Measurements from ENCODE around the gene MCM5.

MCM5 gene

DNA sequence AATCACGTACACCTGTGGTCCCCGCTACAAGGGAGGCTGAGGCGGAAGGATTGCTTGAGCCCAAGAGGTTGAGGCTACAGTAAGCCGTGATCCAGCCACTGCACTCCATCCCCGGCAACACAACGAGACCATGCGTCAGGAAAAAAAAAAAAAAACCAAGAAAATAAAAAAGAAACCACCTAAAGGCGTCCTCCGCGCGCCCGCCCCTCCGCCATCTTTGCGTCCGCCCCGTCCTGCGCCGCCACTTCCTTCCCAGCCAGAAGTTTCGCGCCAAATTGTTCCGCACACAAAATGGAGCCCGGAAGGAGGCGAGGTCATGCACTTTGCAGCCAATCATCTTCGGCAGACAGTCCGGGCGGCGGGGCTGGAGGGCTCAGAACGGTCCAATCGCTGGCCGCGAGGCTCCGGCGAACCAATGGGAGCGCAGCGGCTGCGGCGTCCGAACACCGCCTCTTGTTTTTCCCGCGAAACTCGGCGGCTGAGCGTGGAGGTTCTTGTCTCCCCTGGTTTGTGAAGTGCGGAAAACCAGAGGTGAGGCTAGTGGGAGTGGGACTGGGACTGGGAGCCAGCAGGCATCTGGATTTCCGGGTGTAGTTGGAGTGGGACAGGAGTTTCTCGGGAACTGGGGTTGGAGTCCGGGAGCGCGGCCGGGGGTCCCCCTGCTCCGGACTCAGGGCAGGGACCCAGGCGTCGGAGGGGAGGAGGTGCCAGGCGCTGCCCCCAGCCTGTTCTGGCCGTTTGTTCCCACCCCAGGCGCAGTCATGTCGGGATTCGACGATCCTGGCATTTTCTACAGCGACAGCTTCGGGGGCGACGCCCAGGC lies at the start of gene MCM5:
Gene MCM5 (plus strand): TSS at position 463 of the 823 bp plus-strand sequence. CDS start 299 bp downstream, at position 762.
- peak; percentile 100 for DNase-seq (ENCODE audit: low spot score)

DNA sequence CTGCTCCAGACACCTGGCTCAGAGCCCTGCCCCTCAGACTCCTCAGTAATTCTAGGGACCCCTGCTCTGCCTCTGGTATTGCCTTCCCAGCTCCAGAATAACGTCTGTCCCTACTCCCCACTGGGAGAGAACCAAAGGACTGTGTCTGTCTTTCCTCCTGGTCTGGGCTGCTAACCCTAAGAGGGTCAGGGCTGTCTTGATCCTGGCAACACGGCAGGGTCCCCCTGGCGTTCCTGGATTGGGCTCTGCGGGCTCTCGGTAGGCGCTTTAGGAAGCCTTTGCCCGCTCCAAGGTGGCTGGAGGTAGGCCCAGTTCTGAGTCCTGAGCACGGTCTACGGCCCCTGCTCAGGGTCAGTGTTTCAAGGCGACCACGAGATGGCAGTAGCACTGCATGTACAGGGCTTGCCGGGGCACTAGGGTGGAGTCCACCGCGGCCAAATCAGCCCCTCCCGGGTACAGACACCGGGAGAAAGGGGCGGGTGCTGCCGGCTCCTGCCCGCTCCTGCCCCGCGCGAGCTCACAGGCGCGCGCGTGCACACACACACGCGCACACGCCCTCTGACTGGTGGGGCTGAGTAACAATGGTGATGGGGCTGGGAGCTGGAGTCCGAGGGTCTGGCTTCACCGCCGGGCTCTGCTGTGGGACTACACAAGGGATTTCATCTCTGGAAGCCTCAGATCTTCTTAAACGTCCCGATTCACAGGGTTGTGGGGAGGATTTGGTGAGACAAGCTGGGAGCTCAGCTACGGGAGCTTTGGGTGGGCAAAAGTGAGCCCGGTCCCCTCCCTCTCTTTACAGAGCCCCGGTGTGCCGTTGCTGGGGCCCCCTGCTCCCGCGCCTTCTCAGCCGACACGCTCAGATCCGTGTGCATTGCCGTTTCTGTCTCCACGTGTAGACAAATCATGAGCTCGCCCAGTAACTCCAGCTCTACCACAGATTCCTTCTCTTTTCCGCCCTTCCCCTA lies 49.1 kb upstream of the MCM5 start:
- peak; percentile 97 for DNase-seq (ENCODE audit: low spot score)

DNA sequence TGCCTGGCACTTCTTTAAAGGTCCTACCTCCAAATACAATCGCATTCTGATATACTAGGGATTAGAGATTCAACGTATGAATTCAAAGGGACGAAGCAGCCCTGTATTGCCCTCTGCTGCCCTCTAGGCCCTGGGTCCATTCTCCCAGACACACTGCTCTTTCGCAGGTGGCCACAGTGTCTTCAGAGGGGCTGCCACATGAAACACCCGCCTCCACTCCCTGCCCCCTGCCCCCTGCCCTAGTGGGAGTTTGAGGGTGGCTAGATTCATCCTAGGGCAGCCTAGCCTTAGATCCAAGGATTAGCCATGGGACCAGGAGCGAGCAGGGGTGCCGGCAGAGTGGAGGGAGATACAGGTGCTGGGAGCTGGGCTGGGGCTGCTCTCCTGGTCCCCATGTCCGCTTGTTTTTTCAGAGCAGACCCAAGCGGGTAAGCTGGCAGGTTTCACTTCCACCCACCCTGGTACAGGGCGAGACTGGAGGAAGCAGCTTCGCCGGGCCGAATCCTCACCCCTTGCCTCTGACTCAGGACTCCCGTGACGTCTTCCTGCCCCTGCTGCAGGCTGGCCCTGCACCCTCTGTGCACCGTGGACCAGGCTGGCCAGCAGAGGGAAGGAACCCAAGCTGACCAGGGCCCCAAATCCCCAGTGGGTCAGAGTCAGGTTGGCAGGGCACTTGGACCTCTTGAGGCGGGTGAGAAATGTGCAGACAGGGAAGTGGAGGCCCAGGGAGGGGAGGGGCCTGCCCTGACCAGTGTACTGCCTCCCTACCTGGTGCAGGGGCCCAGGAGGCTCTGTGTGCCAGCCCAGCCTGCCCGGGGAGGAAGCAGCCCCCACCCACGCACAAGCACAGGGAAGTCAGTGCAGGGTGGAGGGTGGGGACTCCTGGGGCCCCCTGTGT lies 47.5 kb upstream of the MCM5 start:
- DNase-seq (ENCODE audit: low spot score), result no peak

DNA sequence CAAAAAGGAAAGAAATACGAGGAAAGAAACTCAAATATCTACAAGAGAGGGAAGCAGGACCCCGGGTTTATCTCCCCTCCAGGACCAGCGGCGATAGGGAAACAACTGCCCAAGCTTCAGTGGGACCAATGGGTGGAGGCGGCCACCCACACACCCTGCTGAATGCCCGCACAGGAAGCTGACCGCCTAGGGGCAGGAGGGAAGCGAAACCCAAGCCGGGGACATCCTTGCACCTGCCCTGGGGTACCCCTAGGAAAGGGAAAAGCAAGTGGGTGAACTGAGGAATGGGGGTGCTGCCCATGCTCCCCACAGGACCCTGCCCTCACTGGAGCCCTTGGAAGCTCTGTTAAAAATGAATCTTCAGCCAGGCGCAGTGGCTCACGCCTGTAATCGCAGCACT lies 46.6 kb upstream of the MCM5 start:
- no peak for DNase-seq (ENCODE audit: low spot score)

DNA sequence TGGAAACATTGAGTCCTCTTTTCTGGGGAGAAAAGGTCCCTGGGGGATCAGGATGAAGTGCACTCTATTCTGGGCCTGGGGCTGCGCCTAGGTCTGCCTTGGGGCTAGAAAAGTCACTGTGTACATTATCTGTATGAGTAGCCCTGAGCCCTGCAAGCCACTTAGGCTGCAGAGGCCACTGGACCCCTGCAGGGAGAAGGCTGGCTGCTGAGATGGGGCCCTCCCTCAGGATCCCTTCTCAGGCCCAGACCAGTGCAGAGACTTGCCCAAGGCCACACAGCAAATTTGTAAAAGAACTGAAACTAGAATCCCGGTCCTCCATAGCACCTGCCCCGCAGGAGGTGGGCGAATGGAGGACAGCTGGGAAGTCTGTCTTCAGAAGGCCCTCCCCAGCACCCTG lies 45.9 kb upstream of the MCM5 start:
- no peak for DNase-seq (ENCODE audit: low spot score)

DNA sequence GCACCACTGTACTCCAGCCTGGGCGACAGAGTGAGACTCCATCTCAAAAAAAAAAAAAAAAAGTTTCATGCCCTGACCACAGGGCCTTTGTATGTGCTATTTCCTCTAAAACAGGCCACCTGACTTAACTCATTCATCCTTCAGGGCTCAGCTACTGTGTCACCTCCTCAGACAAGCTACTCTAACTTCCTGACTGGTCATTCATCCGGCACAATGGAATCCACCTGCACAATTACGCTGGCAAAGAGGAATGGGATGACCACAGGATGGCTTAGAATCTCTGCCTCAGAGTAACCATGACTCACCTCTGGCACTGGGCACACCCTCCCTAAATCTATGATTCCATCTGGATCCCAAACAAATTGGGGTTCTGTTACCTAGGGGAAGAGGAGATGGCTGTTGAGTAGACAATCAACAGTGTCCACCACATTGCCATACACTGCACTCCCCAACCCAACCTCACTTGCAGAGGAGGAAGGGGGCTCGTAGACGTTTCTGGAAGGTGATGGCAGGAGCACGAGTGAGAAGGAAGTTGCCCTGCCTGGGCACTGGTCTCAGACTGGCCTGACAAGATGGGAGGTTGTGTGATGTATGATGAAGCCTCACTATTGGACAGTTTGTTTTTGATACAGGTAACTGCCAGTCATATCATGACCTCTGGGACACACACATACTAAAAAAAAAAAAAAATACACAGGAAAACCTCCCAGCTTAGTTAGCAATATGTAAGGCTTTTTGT lies 41.9 kb upstream of the MCM5 start:
- no peak for DNase-seq (ENCODE audit: low spot score)

DNA sequence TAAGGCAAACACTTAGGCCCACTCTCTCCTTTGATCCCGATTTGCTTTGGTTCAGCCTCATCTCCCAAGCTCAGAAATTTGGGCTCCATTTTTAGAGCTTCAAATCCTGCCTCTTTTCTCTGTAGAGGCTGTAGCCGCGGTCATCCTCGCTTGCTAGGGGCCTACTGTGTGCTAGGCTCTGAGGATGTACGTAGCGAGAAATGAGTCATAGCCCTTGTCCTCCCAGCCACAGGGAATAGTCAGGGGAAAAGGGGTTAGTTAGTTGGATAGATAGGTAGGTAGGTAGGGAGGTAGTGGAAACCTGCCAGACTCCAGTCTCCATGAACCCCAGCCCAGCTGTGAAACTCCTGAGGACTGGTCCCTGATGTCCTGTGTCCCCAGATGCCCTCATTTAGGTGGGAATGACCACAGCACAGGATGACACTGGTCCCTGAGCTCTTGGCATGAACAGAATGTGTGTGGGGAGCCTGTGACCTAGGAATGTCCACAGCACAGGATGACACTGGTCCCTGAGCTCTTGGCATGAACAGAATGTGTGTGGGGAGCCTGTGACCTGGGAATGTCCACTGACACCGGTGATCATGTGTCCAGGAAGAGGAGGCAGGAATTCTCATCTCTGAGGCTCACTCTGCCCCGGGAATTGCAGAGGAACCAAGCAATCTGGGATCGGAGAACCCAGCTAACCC lies 40.4 kb upstream of the MCM5 start:
- DNase-seq (ENCODE audit: low spot score), result no peak

DNA sequence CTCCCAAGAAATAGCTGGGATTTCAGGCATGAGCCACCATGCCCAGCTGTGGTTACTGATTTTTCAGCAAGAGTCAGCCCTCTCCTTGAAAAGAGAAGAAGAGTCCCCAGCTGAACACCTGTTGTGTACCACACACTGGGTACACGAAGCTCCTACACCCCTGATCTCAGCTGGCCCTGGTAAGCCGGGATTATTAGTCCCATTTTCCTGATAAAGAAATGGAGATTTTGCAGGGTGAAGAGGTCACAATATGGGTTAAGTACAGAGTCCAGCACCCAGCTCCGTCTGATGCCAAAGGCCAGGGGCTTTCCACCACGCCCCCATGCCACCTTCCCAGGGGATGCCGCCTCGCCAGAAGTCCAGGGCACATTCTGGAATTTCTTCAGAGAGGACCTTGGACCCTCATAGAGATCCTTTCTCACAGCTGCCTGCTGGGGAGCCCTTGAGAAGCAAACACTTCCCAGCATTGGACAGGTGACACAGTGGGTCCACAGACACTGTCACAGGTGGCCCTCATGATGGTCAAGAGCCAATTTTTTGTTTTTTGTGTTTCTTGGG lies 38.9 kb upstream of the MCM5 start:
- no peak for DNase-seq (ENCODE audit: low spot score)

DNA sequence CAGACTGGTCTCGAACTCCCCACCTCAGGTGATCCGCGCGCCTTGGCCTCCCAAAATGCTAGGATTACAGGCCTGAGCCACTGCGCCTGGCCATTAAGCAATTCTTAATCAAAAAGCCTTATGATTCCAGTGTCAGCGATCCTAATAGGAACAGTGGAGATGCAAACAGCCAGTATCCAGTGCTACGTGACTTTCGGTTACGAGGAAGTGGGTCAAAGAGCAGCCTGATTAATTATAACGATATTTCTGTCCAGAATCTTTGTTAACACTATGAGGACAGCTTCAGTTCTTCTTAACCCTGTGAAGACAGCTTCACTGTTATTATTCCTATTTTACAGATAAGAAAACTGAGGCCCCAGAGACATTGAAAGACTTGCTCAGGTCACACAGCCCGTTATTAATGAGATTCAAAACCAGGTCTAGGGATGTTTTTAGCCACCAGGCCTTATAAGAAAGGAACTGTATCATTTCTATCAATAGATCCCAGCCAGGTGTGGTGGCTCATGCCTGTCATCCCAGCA lies 36.3 kb upstream of the MCM5 start:
- no peak for DNase-seq (ENCODE audit: low spot score)

DNA sequence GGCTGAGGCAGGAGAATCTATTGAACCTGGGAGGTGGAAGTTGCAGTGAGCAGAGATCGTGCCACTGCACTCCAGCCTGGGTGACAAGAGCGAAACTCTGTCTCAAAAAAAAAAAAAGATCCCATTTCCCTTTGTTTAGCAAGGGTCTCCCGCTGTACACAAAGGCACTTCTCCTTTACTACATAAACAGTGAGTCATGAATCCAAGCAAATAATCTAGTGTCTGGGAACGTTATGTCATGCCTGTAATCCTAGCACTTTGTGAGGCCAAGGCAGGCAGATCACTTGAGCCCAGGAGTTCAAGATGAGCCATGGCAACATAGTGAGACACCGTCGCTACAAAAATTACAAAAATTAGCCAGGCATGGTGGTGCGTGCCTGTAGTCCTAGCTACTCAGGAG lies 35.7 kb upstream of the MCM5 start:
- DNase-seq (ENCODE audit: low spot score), result peak; percentile 48

DNA sequence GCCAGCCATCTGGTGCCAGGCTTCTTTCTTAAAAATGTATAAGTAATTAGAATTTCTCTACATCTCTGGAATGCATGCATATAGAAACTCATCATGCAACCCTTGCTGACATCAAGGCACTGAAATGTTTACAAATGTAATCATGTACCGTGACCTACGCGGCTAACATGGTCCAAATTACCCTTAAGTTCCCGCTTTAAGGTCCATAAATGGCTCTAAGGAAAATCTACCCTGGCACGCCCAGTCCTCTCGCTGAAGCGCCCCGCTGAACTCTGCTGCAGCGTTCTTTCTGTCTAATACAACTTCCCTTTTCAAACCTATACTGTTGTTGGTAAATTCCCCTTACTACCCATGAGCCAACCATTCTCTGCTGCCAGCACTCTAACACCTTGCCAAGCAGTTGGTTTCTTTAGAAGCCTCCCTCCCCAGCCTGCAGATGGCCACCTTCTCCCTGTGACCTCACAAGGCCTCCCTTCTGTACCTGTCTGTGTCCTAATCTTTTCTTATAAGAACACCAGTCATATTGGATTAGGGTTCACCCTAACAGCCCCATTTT lies 32.5 kb upstream of the MCM5 start:
- DNase-seq (ENCODE audit: low spot score), result no peak

DNA sequence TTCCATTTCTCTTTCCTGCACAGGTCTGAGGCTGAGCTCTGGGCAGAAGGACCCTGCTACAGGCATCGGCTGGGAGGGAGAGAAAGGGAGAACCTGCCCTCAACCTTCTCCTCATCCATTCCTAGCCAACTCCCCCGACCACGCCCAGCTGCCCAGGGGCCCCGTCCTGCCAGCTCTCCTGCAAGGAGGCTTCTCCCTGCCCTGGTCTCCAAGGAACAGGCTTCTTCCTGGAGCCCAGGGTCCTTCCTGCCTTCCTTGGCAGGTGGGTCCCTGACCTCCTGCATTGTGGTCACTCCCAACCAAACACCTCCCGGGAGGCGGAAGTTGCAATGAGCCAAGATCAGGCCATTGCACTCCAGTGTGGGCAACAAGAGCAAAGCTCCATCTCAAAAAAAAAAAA lies 31.6 kb upstream of the MCM5 start:
- no peak for DNase-seq (ENCODE audit: low spot score)

DNA sequence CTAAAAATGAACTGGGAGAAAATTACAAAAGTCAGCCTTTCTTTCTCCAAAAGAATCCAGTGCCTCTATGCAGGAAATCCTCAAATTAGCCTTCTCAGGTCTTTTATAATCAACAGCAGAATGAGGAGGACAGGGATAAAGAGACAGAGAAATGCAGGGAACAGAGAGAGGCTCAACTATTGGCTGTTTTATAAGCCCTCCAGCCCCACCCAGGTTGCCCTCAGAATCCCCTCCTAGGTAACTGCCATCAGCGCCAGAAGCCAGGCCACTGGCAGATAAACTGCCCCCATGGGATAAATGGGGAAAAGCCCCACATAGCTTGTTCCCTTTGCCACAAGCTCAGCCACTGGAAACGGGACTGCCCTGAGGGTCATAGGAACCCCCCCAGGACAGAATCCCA lies 29.9 kb upstream of the MCM5 start:
- no peak for DNase-seq (ENCODE audit: low spot score)

DNA sequence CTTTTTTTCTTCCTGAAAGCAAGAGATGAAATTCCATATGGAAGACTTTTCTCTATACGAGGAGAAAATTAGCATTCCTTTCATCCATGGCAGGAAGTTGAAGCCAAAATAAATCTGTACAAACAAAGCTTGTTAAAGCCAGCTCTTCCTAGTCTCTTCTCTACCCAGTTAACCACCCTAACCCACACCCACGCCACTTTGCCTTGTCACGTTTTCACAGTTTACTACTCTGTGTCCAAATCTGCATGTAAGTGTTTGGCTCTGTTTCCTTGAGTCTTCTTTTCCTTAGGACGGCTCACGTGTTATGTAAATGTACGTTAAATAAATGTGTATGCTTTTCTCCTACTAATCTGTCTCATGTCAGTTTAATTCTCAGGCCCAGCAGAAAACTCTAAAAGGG lies 26.2 kb upstream of the MCM5 start:
- no peak for DNase-seq (ENCODE audit: low spot score)

DNA sequence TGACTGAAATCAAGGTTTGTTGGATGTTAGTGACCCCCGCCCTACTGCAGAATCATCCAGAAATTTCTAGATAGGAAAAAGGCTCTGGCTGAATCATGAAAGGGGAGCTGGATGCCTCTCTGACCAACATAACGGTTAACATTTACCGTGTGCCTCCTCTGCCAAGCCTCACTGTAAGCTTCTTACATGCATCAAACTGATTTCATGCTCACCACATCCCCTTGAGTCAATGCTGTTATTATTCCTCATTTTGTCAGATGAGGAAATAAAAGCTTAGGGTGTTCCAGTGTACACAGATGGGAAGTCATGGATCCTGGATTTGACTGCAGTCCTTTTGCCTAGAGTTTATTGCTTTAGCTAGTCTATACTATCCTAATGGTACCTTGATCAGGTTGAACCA lies 24.9 kb upstream of the MCM5 start:
- no peak for DNase-seq (ENCODE audit: low spot score)

DNA sequence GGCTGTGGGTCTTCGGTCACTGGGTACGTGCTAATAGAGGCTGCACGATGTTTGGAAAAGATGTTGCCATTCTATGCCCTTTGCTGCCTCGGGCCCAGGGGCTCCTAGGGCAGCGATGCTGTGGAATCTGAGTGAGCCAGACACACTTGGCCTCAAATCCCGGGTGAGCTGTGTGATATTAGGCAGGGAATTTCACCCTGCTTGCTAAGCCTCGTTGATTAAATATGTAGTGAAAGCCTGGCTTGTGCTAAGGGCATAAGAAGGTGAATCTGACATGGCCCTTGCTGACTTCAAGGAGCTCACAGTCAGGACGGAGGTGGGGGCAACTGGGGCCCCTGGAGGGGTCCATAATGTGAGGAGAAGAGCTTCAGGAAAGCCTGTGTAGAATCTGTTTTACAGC lies 24.4 kb upstream of the MCM5 start:
- no peak for DNase-seq (ENCODE audit: low spot score)

DNA sequence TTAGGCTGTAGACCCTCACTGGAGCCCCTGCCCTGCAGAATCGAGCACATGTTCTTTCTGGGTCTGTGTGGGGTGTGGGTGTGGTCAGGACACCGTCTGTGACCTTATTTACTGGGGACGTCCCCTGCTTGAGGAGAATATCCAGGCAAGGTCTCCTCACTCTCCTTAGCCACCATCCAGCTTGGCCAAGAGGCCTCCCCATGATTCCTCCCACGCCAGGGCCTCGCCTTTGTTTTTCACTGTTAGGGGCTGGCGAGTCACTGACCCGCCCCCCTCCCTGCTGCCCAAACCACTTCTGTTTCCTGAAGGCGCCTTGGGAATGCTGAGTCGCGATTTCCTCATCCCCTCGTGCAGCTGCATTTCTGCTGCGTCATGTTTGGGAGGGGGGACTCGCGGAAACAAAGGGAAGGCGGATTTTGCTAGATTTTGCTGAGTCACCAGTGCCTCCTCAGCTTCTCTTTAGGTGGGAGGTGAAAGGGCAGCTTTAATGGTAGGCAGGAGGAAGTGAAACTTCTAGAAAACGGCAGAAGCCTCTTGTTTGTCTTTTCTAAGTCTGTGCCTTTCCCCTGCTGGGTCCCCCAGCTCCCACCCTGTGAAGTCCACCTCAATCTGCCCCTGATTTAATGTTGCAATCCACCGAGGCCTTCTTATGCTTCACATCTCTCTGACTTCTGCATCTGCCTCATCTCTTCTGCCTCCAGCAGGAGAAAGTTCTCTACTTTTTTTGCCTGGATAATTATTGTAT lies 23.0 kb upstream of the MCM5 start:
- DNase-seq (ENCODE audit: low spot score), result peak; percentile 95

DNA sequence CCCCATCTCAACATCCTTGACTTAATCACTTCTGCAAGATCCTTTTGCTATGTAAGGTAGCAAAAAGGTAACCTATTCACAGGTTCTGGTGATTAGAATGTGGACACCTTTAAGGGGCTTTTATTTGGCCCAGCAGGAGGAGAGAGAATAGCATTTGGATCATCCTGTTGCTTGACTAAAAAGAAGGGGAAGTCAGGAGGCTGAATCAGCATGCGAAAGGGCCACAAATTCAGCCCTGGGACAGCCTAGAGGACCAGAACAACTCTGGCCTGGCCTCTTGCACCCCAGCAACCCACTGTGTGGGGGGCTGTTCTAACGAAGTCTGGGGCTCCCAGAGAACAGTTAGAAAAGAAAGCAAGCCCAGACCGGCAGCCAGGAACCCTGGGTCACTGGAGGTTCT lies 22.2 kb upstream of the MCM5 start:
- no peak for DNase-seq (ENCODE audit: low spot score)

DNA sequence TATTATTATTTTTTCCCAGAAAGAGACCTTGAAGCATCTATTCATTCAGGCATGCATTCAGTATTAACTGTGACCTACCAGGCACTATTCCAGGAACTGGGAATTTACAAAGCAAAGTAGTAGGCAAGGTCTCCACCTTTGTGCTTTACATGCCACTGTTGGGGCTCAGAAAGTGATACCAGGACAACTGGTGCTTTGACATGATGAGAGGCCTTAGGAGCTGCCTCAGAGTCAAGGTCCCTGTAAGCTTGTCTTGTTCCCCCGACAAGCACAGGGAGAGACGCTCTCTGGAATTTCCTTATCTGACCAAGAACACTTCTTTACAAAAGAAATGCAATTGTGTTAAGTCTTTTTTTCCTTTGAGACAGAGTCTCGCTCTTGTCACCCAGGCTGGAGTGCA lies 21.3 kb upstream of the MCM5 start:
- no peak for DNase-seq (ENCODE audit: low spot score)
